ENCODE data around the gene PACS2. TPM values are rescaled to one million over a fixed set of nuclear protein-coding genes. Genes with fewer than 3 reads are reported as not detected.

The PACS2 gene
- total RNA-seq, 1 experiment from 2014 or later = 72.5 TPM

- Mint-ChIP-seq H3K27me3 (ENCODE audit: low read depth) (no peaks in the 10 kb centered on the region), H3K27ac (peak overlapping the region in 1 of 3 experiments; percentile 67; a peak in 2 of 7 replicates), H3K36me3 (ENCODE audit: insufficient read depth in 1 of 3, low read depth in 3 of 3) (peaks cover 2 to 5% (median 3%) of the 10 kb centered on the region in 3 experiments; a peak in 4 of 7 replicates), H3K4me3 (peak overlapping the region in 1 of 2 experiments; percentile 28; a peak in 1 of 5 replicates), H3K4me1 (no peaks in the 10 kb centered on the region), H3K9me3 (no peaks in the 10 kb centered on the region)
- Histone ChIP-seq H3K4me2 (ENCODE audit: insufficient read depth, insufficient read length, low read length) (no peak overlapping the region), H4K20me1 (ENCODE audit: control insufficient read depth, insufficient read depth, insufficient read length) (no peaks in the 10 kb centered on the region), H2AFZ (ENCODE audit: low read length) (no peak overlapping the region), H3K79me2 (ENCODE audit: insufficient read depth, low read length) (no peaks in the 10 kb centered on the region), H2AK5ac (ENCODE audit: insufficient read length, low read length) (no peak overlapping the region), H3T11ph (ENCODE audit: low read length) (no peak overlapping the region), H2BK20ac (ENCODE audit: low read depth, low read length, poor library complexity, severe bottlenecking) (no peak overlapping the region), H2BK15ac (ENCODE audit: low read depth, low read length) (no peak overlapping the region), H3K27ac (ENCODE audit: insufficient read length, low read depth, low read length) (no peak overlapping the region), H3K27me3 (ENCODE audit: insufficient read depth, low read length) (no peaks in the 10 kb centered on the region), H4K8ac (replicated peaks; ENCODE audit: insufficient read length, low read depth, low read length) (no peak overlapping the region), H3K9me3 (ENCODE audit: control insufficient read depth, low read depth, low read length) (no peaks in the 10 kb centered on the region), H2BK120ac (ENCODE audit: low read depth, low read length, poor library complexity, severe bottlenecking) (no peak overlapping the region), H3K56ac (ENCODE audit: insufficient read length, low read depth, low read length) (no peak overlapping the region), H4K5ac (ENCODE audit: insufficient read length, low read depth, low read length) (no peak overlapping the region), H3K18ac (ENCODE audit: insufficient read length, low read depth, low read length) (no peak overlapping the region), H3K9ac (ENCODE audit: extremely low read depth, insufficient read length, low read length) (no peak overlapping the region), H3K4ac (ENCODE audit: low read depth, low read length) (no peak overlapping the region), H3K4me1 (ENCODE audit: insufficient read depth, low read length) (no peaks in the 10 kb centered on the region), H3K23me2 (ENCODE audit: insufficient read length, low read depth, low read length, poor library complexity, severe bottlenecking) (no peaks in the 10 kb centered on the region), H2BK12ac (ENCODE audit: insufficient read length, low read depth, low read length) (no peak overlapping the region), H2BK5ac (ENCODE audit: insufficient read length, low read length) (no peak overlapping the region), H3K14ac (ENCODE audit: insufficient read depth, low read length) (no peak overlapping the region; the same call in 1 of the 2 replicates), H3K79me1 (ENCODE audit: insufficient read depth, low read depth, low read length, poor library complexity, severe bottlenecking) (no peaks in the 10 kb centered on the region), H3K23ac (ENCODE audit: insufficient read length, low read depth, low read length) (no peak overlapping the region), H4K91ac (ENCODE audit: insufficient read length, low read depth, low read length) (no peak overlapping the region)
- DNase-seq = no peak
- no peak for TF ChIP-seq CTCF (conservative IDR thresholded peaks at IDR 0.05)
- WGBS (ENCODE audit: extremely low coverage, insufficient read length, low lambda C conversion rate) = no CpG with 5 or more reads among the region's 18 CpGs
Observed at GRCh38 chr14:105268736-105269354, 45.7 kb upstream of the PACS2 start.
